ENCODE measurements around the gene RIIAD1.
"Not testable (repeated sequence)": the region's sequence is repeated elsewhere in the genome, so short reads cannot be mapped to it uniquely, and the experiment has no call there.

Gene RIIAD1

GRCh38 chr1:151711044-151711800, 10.1 kb upstream of the RIIAD1 start:
- no peak for DNase-seq

- no peak for DNase-seq
Observed at GRCh38 chr1:151711951-151712350, 9.4 kb upstream of the RIIAD1 start.

DNA sequence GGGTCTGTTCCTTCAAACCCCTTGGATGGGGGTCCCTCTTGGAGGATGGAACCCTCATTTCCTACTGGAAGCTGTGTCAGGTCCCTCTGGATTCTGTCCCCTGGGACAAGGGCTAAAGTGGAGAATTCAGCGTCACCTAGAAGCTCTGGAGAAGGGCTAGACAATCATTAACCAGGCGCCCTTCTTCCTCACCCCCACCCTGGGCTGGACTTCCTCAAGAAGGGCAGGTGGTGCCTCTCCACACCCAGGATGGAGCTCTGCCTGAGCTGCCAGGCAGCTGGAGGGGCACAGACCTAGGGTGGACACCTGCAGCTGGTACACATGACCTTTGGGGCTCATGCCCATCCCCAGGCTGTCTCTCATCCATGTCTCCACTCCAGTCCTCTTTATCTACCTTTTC, 8.3 kb upstream of the RIIAD1 start:
- no peak for DNase-seq

DNA sequence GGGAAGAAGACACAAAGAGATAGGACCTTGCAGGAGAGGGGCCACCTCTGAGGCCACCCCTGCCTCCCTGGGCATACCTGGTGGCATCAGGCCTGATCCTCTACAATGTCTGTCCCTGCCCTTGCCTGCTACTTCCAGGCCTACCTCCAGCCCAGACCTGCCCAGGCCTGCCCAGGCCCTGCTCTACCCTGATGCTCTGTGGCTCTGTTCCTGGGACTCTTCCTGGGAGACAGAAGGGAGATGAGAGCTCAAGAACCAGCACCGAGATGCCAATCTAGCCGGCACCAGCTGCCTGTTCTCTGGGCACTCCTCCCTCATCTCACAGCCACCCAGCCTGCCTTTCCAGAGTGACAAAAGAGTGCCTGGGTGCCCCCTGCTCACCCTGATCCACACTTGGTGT, 7.4 kb upstream of the RIIAD1 start:
- no peak for DNase-seq

- no peak for DNase-seq
Observed at GRCh38 chr1:151714820-151715725, 6.2 kb upstream of the RIIAD1 start.

DNA sequence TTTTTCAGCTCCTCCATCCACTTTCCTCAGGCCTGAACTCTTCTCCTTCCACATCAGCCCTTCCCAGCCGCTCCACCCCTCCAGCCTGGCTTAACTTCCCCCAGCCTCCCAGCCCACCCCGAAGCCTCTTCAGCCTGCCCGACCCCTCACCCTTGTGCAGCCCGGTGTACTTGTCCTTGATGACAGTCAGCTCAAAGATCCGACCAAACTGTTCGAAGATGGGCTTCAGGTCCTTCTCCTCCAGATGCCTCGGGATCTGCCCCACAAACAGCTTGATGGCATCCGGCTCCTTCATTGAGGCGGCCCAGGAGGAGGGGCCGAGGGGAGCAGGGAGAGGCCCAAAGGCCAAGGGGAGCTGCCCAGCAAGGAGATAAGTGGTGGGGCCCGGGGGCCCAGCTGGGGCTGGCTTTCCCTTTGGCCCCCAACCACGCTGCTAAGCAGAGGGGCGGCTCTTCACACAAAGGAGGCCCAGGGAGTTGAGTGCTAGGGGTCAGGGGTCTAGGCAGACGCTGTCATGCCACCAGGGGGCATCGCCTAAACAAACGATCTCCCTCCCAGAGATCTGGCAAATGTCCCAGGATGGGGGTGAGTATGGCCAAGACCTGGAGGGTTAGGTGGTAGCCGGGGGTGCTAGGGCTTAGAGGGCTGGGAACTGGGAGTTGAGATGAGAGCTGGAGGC, 5.5 kb upstream of the RIIAD1 start:
- no peak for DNase-seq

GRCh38 chr1:151716405-151716762, 4.9 kb upstream of the RIIAD1 start:
- no peak for DNase-seq

GRCh38 chr1:151716771-151717631, 4.3 kb upstream of the RIIAD1 start, which contains the start of gene CELF3:
Gene CELF3 (minus strand): TSS chr1:151716803. CDS start chr1:151716020, 783 bp downstream.
- DNase-seq, result no peak

GRCh38 chr1:151718011-151718431, 3.3 kb upstream of the RIIAD1 start:
- DNase-seq, result no peak

- DNase-seq, result no peak
Observed at GRCh38 chr1:151718666-151719065, 2.7 kb upstream of the RIIAD1 start.

DNA sequence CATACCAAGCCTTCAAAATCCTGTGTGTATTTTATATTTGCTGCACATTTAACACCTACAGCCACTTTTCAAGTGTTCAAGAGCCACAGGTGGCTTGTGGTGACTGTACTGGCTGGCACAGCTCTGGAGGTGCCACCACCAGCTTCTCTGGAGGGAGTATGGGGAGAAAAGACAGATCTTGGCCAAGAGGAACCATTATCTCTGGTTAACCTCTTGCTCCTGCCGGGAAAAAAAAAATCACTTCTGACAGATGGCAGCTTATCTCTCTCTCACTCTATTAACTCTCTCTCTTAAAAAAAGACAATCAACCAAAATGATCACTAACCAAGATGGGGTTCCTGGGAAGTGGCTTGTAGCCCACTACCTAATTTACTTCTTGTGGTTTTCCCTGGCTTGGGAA, 1.2 kb upstream of the RIIAD1 start:
- DNase-seq, result no peak

DNA sequence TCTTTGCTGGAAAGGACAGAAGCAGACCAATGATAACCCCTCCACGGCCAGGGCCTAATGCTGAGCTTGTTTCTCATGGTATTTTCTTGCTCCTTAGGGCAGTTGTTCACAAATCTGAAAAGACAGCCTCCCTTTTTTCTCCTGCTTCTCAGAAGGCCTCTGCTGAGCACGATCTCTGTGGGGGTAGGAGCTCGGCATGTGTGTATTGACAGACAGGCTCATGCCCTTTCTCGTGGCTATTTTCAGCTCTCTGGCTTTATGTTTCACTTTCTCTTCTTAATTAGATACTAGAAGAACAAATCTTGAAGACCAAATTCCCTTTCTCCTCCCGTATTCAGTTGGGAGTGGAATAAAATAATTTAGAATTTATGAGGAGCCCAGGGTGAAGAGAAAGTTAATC, 768 bp upstream of the RIIAD1 start:
- DNase-seq, result no peak

GRCh38 chr1:151721788-151722510, 627 bp downstream of the RIIAD1 start:
- DNase-seq, result no peak

DNA sequence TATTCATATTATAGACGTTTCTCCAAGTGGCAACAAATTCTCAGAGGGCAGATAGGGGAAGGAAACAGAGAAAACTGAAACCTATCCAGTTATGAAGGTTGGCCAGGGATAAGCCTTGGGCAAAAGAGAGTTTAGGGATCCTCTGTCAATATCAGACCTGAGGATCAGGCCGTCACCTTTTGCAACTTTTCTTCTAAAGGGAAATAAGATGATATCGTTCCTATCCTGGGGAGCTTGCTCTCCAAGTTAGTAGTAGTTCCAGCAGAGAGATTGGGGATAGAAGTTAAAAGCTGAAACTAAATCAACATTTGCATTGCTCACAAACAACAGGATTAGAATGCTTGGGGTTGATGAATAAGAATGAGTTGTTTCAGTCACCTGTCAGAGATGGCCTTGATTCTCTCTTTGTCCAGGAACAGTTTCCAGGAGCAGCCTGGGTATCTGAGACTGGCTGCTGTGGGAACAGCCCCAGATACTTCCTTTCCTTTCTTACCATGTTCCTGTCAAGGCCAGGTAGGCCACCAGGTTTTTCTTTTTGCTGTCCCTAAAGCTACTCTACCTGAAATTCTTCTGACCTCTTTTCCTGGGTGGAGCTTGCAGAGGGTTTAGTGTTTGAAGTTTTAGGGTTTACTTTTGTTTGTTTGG, 2.5 kb downstream of the RIIAD1 start:
- DNase-seq, result no peak

GRCh38 chr1:151728151-151729054, 7.1 kb downstream of the RIIAD1 start:
- no peak for DNase-seq

DNA sequence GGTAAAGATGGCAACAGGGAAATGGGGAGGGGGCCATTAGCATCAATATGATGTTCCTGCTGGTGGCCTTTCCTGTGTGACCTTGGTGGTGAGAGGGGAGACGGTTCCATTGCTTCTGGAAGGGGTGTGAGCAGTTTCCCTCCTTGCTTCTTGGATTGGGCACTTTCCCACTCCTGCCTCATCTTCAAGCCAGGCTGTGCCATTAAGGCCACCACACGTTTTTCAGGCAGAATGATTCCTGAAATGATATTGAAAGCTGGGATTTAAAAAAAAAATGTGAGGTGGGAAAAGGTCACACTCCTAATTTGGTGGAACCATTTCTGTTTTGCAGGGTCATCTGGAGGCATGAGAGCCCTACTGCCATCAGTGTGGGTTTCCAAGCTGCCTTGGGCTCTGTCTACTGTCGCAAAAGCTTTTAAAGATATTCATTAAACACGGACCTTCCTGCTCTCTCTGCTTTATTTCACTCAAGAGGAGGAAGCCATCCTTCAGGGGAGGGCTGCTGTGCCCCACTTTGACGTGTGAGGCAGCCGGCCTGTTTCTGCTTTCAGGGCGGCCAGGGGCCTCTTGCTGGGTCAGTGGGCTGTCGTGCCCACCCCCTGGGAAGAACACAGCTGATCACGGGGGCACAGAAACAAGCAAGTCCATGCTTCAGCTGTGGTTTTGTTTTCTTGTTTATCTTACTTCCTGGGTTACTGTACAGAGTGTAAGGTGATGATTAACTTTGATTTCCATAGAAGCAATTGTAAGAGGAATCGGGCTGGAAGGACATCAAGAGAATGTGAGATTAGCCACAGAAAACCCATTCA, 8.0 kb downstream of the RIIAD1 start:
- DNase-seq, result no peak

DNA sequence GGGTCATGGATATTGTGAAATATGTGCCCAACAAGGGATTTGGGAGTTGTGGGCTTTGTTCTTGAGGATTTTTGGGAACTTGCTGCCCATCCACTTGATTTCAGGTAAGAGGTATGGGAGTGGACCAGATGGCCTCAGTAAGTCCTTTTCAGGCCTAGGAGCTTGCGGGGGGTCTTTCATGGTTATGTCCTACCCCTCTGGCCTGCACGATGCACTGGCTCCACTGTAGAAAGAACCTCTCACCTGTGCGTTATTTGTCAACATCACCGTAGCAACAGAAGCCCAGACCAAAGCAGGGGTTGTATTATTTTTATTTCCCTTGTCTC, 8.6 kb downstream of the RIIAD1 start:
- no peak for DNase-seq

GRCh38 chr1:151733126-151733525, 11.8 kb downstream of the RIIAD1 start:
- no peak for DNase-seq

DNA sequence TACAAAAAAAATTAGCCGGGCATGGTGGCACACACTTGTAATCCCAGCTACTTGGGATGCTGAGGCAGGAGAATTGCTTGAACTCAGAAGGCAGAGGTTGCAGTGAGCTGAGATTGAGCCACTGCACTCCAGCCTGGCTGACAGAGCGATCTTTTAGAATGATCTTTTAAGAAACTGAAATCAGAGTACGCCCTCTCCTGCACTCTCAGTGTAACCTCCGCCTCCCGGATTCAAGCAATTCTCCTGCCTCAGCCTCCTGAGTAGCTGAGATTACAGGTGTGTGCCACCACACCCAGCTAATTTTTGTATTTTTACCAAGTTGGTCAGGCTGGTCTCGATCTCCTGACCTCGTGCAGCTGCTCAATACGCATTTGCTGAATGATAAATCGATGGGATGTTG, 12.7 kb downstream of the RIIAD1 start:
- not testable (repeated sequence) for DNase-seq

All from activated naive CD4-positive, alpha-beta T cell treated with Interleukin-2 at 50 U/mL for 16 hours (primary cell).